SHP77 (cell line): ENCODE results near the gene DPY19L3.
"Not testable (repeated sequence)": the region's sequence is repeated elsewhere in the genome, so short reads cannot be mapped to it uniquely, and the experiment has no call there.

ENCODE experiments used
- DNase-seq, 2 experiments: peaks; one replicate each; lab custom pipeline; 2025; lab: John Stamatoyannopoulos, UW

Gene DPY19L3

GRCh38 chr19:32396046-32396652 lies 9.4 kb upstream of the DPY19L3 start:
- no peak for DNase-seq

- DNase-seq, result no peak
These were observed 7.9 kb upstream of the DPY19L3 start for GRCh38 chr19:32397671-32398101.

- DNase-seq, result no peak
These were observed 3.6 kb upstream of the DPY19L3 start for GRCh38 chr19:32401992-32402391.

- no peak for DNase-seq
These were observed 2.1 kb upstream of the DPY19L3 start for GRCh38 chr19:32403291-32403995.

DNA sequence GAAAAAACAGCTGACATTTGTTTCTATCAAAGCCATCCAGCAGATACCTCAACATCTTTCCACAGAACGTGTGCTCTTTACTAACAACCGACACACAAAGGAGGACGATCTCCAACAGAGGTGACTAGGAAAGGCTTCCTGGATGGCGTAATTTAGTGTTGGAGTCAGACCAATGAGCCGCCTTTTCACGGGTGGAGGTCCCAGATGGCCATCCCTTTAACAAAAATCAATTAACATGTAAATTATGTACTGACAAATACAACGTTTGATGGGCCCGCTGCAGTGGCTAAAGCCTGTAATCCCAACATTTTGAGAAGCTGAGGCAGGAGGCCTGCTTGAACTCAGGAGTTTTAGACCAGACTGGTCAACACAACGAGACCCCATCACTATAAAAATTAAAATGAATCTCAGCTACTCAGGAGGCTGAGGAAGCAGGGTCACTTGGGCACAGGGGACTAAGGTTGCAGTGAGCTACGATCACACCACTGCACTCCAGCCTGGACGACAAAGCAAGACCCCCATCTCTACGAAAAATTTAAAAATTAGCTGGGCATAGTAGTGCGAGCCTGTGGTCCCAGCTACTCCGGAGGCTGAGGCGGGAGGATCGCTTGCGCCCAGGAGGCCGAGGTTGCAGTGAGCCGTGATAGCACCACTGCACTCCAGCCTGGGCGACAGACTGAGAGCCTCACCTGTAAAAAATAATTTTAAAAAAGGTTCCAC lies 1.2 kb upstream of the DPY19L3 start:
- no peak for DNase-seq

- DNase-seq, result no peak
These were observed 588 bp upstream of the DPY19L3 start for GRCh38 chr19:32404933-32405430.

DNA sequence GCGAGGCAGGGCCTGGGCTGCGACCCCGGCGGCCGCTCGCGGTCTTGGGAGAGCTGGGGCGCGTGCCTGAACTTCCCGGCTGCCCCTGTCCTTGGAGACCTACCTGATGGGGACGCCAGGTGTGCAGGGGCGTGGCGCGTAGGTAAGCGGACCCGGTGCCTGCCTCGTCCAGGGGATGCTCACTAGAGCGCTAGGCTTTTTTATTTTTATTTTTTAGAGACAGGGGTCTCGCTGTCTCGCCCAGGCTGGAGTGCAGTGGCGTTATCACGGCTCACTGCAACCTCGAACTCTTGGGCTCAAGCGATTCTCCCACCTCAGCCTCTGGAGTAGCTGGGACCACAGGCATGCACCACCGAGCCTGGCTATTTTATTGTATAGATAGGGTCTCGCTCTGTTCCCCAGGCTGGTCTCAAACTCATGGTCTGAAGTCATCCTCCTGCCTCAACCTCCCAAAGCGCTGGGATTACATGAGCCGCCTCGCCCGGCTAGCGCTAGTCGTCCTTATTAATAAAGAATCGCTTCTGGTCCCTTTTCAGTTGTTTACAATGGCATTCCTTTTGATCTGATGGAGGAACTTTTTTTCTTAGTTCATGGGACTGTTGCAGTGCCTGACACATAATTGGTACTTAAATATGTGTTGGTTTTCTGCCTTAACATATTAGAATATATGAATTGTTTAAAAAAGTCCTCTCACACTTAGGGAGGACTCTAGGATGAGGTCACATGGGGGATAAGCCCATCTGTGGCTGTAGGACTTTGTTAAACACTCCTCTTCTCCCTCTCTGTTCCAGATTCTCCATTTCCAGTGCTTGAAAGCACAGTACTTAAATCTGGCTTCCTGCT lies 812 bp downstream of the DPY19L3 start:
- no peak for DNase-seq

GRCh38 chr19:32407004-32407992 lies 1.7 kb downstream of the DPY19L3 start:
- DNase-seq, result peak; percentile 9 to 46

GRCh38 chr19:32415246-32415645 lies 9.7 kb downstream of the DPY19L3 start:
- no peak for DNase-seq

DNA sequence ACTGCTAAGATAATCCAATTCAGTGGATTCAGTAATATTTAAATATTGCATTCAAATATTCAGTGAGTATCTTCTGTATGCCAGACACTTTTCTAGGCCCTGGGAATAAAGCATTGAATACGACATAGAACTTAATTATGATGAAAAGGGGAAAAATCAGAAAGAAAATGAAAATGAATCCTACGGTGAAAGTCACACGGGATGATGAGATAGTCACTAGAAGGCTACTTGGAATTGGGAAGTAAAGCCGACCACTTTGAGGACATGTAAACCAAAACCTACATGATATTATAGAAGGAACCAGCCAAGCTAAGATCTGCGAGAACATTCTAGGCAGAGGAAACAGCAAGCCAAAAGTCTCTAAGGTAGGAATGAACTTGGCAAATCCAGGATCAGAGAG lies 10.1 kb downstream of the DPY19L3 start:
- no peak for DNase-seq

DNA sequence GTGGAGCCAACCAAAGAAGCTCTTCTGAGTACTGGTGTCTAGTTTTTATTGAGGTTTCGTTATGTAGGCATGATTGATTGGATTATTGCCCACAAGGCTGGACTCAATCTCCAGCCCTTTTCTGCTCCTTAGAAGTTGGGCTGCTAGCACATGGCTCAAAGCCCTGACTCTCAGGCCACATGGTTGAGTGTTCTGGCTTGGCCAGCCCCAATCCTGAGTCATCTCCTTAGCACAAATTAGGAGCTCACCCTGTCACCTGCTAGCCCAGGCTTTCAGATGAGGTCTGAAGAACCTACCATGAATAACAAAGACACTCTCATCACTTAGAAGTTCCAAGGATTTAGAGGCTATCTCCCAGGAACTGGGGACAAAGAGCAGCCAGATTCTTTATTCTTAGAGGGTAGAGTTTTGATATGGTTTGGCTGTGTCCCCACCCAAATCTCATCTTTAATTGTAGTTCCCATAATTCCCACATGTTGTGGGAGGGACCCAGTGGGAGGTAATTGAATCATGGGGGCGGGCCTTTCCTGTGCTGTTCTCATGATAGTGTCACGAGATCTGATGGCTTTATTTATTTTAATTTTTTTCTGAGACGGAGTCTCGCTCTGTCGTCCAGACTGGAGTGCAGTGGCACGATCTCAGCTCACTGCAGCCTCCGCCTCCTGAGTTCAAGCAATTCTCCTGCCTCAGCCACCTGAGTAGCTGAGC lies 11.3 kb downstream of the DPY19L3 start:
- DNase-seq, result no peak

DNA sequence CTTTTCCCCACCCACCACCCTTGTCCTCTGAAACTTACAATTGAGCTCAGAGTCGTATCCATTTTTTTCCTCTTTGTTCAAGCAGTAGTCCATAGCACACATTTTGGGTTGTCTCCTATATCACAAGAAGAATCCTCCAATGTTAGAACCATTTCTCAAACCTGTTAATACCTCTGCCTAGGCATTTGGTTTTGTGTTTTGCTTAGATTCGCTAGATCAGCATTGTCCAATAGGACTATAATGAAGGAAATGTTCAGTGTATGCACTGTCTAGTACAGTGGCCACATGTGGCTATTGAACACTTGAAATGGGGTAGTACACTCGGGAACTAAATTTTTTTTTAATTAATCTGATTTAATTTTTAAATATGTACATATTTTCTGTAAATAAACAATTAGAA lies 12.6 kb downstream of the DPY19L3 start:
- DNase-seq, result no peak

DNA sequence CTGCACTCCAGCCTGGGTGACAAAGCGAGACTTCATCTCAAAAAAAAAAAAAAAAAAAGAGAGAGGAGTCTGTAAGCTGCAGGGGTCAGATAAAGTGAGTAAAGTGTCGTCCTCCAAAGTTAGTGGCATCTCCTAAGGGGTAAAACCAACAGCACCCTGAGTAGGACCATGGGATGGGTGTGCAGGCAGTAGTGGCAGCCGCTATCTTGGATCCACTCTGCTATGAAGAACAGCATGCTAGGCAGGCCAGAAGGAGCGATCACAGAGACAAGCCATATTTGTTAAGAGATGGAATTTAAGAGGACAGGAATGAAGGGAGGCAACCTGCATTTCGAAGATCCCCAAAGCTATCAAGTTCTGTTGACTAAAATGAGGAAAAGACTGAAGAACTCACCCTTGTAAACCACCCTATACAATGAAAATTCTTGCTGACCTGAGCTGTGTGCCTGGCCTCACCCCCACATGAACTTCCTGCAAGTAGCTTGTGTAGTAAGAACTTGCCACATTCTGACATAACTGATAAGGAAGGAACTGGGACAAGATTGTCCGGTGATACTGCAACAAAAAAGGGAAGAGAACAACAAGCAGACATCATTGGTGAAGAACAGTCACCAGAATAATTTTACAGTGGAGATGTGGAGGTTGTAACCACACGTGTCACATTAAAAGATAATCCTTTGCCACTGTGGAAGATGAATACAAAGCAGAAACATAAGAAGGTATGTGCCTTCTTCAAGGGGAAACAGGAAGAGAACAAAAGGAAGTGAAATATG lies 16.2 kb downstream of the DPY19L3 start:
- no peak for DNase-seq

- no peak for DNase-seq
These were observed 16.9 kb downstream of the DPY19L3 start for GRCh38 chr19:32422435-32422834.

- not testable (repeated sequence) for DNase-seq
These were observed 18.4 kb downstream of the DPY19L3 start for GRCh38 chr19:32423944-32424343.

- no peak for DNase-seq
These were observed 22.0 kb downstream of the DPY19L3 start for GRCh38 chr19:32427536-32427935.

DNA sequence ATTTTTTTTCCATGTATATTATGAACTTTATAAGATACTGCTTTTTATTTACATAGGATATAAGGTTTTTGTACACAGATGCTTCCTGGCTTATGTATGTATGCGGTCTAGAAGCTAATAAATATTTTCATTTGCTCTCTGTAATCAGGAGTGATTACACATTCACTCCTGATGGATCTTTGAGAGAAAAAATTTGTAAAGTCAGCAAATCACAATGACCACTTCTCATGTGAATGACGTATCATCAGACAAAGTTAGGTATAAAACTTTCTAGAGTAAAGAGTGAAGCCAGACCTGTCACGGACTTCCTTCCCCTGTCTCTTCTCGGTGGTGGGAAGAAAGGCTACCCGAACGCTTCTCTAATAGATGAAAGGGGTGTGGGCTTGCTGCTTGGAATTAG lies 31.1 kb downstream of the DPY19L3 start:
- DNase-seq, result no peak

- no peak for DNase-seq
These were observed 31.5 kb downstream of the DPY19L3 start for GRCh38 chr19:32437096-32437495.

GRCh38 chr19:32438751-32439150 lies 33.2 kb downstream of the DPY19L3 start:
- no peak for DNase-seq
